ENCODE data around the gene SETD7.

The SETD7 gene

GRCh38 chr4:139557556-139558110 is 1.6 kb upstream of the SETD7 start:
- DNase-seq (ENCODE audit: low read depth) = no peak
- no peak for TF ChIP-seq CTCF (IDR thresholded peaks at IDR 0.05; ENCODE audit: insufficient read depth, low read depth, low read length, missing control alignments)
- H3K4me3 ChIP-seq (ENCODE audit: low read length) = peak overlapping the region; percentile 82

- peak; percentile 53 for DNase-seq (ENCODE audit: low read depth)
- H3K4me3 ChIP-seq (ENCODE audit: low read length) = peak overlapping the region; percentile 82
- TF ChIP-seq CTCF (IDR thresholded peaks at IDR 0.05; ENCODE audit: insufficient read depth, low read depth, low read length, missing control alignments) = no peak
These were observed 921 bp upstream of the SETD7 start for GRCh38 chr4:139556724-139557555.

GRCh38 chr4:139555705-139556070 is 331 bp downstream of the SETD7 start:
- no peak for TF ChIP-seq CTCF (IDR thresholded peaks at IDR 0.05; ENCODE audit: insufficient read depth, low read depth, low read length, missing control alignments)
- peak overlapping the region; percentile 82 for H3K4me3 ChIP-seq (ENCODE audit: low read length)
- no peak for DNase-seq (ENCODE audit: low read depth)

- peak overlapping the region; percentile 82 for H3K4me3 ChIP-seq (ENCODE audit: low read length)
- no peak for TF ChIP-seq CTCF (IDR thresholded peaks at IDR 0.05; ENCODE audit: insufficient read depth, low read depth, low read length, missing control alignments)
- peak; percentile 90 for DNase-seq (ENCODE audit: low read depth)
These were observed 920 bp downstream of the SETD7 start for GRCh38 chr4:139554893-139555704.

- no peak for DNase-seq (ENCODE audit: low read depth)
- H3K4me3 ChIP-seq (ENCODE audit: low read length) = peak overlapping the region; percentile 82
- TF ChIP-seq CTCF (IDR thresholded peaks at IDR 0.05; ENCODE audit: insufficient read depth, low read depth, low read length, missing control alignments) = no peak
These were observed 1.5 kb downstream of the SETD7 start for GRCh38 chr4:139554642-139554892.

- peak overlapping the region; percentile 82 for H3K4me3 ChIP-seq (ENCODE audit: low read length)
- no peak for DNase-seq (ENCODE audit: low read depth)
- TF ChIP-seq CTCF (IDR thresholded peaks at IDR 0.05; ENCODE audit: insufficient read depth, low read depth, low read length, missing control alignments) = no peak
These were observed 2.0 kb downstream of the SETD7 start for GRCh38 chr4:139553751-139554641.

Data from epithelial cell of esophagus (primary cell).